ENCODE data around the gene UBE2E2.

The UBE2E2 gene

GRCh38 chr3:23468203-23468602 lies 265.1 kb downstream of the UBE2E2 start:
- H3K4me3 ChIP-seq (ENCODE audit: low read depth, low read length): no peak overlapping the region

DNA sequence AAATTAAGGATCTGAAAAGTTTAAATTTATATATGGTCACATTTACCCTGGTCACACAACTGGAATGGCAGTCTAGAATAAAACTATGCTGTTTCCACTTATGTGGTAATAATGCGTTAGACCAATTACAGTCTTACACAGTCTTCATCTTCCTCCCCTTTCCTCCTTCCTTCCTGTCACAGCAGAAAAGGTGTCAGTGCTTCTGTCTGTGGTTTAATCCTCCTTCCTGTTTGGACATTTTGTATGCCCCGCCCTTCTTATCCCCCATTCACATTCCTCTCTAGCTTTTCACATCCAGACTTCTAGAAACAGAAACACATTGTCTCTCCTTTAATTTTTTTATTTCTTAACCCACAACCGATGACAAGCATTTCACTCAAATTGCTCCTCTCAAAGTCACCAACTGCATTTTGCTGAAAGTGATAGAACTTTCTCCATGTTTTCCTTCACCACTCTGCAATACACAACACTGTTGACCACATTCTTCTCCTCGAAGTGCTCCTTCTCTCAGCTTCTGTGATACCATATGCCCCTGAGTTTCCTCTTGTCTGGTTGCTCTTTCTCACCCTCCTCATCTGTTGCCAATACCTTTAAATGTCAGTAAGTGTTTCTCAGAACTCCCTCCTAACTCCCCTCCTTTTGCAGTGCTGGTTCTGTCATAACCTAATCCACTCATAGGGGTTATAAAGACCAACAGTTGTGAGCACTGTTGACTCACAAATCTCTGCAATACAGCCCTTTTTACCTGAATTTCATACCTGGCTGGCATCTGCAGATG lies 271.6 kb downstream of the UBE2E2 start:
- H3K4me3 ChIP-seq (ENCODE audit: low read depth, low read length): no peak overlapping the region

DNA sequence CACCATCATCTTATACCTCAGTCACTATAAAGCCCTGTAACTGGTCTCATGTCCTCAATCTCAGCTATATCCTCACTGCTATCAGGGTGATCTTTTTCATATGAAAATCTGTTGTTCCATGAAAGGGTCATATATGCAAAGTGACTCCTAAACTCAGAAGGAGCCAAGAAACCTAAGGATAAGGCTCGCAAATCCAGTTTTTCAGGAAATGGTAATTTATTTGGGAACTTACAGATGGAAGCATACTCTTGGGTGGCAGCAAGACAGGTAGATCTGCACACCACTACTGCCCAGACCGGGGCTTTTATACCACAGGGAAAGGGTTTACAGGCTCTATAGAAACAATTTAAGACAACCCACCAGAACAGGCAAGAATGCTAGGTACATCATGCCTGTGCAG lies 272.3 kb downstream of the UBE2E2 start:
- no peak overlapping the region for H3K4me3 ChIP-seq (ENCODE audit: low read depth, low read length)

- H3K4me3 ChIP-seq (ENCODE audit: low read depth, low read length): no peak overlapping the region
Observed at GRCh38 chr3:23479026-23479425, 275.9 kb downstream of the UBE2E2 start.

- no peak overlapping the region for H3K4me3 ChIP-seq (ENCODE audit: low read depth, low read length)
Observed at GRCh38 chr3:23479615-23480328, 276.6 kb downstream of the UBE2E2 start.

- no peak overlapping the region for H3K4me3 ChIP-seq (ENCODE audit: low read depth, low read length)
Observed at GRCh38 chr3:23480329-23480714, 277.2 kb downstream of the UBE2E2 start.

DNA sequence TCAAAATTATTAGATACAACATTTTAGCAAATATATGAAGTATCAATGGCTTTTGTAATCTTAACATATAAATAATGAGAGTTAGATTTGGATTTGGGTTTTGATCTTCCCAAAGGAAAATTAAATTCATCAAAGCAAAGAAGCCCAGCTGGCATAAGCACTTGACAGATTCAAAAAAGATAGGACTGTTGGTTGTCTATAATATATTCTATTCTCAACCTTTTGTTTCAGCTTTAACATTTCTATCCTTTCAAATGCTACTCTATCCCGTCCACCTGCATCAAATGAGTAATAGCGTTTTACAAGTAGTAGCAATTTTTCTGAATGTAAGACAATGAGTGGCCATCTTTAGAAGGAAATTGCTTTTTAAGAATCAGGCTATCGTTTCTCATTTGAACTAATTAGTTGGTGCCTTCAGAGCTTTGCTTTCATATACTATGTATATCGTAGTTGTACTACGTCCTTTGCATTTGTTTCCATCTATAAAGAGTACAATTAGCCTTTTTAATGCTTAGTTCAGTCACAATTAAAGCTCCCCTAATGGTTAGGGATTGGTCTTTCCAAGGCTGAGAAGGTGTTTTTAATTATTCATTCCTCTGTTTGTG lies 278.0 kb downstream of the UBE2E2 start:
- no peak overlapping the region for H3K4me3 ChIP-seq (ENCODE audit: low read depth, low read length)

GRCh38 chr3:23481616-23482278 lies 278.6 kb downstream of the UBE2E2 start:
- no peak overlapping the region for H3K4me3 ChIP-seq (ENCODE audit: low read depth, low read length)

GRCh38 chr3:23484386-23484785 lies 281.3 kb downstream of the UBE2E2 start:
- no peak overlapping the region for H3K4me3 ChIP-seq (ENCODE audit: low read depth, low read length)

GRCh38 chr3:23485922-23486321 lies 282.8 kb downstream of the UBE2E2 start:
- no peak overlapping the region for H3K4me3 ChIP-seq (ENCODE audit: low read depth, low read length)

DNA sequence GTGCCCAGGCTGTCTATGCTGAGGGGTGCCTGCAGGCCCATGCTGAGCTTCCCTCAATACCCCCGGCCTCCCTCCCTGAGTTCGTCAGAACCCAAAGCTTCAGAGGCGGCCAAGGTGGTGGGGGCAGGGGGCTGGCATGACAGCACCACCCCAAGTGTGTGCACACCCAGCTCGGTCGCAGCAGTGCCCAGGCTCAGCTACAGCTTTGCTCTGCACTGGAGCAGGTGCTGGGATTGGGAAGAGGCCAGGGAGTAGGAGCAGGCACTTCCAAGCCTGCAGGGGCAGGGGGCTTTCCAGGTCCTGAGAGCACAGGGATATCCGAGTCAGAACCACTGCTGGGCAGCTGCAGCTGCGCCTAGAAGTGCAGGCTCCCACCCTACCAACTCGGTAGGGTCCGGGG lies 283.9 kb downstream of the UBE2E2 start:
- H3K4me3 ChIP-seq (ENCODE audit: low read depth, low read length): no peak overlapping the region

DNA sequence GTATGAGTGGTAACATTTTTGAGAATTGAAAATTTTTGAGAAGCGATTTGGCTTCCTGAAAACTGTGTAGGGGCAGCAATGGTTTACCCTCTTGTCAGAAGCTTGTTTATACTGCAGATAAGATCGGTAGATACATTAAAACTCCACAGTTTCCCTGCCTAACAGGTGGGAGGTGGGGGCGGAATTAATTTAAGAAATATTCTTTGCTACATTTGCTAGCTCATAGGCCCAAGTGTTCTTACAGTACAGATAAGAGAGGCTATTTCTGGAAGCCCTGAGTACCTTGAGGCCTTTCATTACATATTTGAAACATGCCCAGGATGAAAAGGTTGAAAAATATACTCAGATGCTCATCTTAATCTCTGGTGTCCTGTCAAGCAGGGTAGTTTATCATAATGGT lies 285.5 kb downstream of the UBE2E2 start:
- no peak overlapping the region for H3K4me3 ChIP-seq (ENCODE audit: low read depth, low read length)

GRCh38 chr3:23489300-23490158 lies 286.4 kb downstream of the UBE2E2 start:
- H3K4me3 ChIP-seq (ENCODE audit: low read depth, low read length): no peak overlapping the region

DNA sequence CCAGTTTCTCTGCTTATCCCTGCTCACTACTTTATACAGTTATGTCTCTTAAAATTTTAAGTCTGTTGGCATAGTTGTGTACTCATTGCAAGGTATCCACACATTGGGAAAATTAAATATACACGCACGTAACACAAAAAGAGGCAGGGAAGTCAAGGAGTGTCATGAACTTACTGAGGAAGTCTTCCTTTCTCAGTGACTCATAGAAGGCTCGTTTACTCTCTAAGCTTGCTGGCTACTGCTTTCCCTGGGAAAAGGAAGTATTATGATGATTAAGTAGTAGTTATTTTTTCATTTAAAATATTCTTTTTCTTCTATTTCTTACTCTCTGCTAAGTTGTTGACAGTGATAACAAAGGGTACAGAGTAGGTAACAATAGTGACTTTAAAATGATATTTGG lies 287.3 kb downstream of the UBE2E2 start:
- H3K4me3 ChIP-seq (ENCODE audit: low read depth, low read length): no peak overlapping the region

- no peak overlapping the region for H3K4me3 ChIP-seq (ENCODE audit: low read depth, low read length)
Observed at GRCh38 chr3:23492057-23492456, 288.9 kb downstream of the UBE2E2 start.

DNA sequence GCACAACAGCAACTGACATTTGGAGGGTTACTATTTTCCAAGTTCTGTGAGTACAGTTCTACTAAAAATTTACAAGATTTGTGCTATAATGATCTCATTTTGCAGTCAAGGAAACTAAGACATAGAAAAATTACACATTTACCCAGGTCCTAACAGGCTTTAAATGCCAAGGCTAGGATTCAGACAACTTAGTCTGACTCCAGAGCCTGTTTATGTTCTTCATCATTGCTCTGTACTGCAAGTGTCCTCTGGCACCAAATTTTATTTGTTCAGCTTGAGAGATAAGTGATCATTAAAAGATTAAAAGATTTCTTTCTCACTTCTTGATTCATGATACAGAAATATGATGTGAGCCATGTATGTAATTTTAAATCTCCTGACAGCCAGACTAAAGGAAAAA lies 290.8 kb downstream of the UBE2E2 start:
- no peak overlapping the region for H3K4me3 ChIP-seq (ENCODE audit: low read depth, low read length)

- no peak overlapping the region for H3K4me3 ChIP-seq (ENCODE audit: low read depth, low read length)
Observed at GRCh38 chr3:23494967-23495366, 291.8 kb downstream of the UBE2E2 start.

DNA sequence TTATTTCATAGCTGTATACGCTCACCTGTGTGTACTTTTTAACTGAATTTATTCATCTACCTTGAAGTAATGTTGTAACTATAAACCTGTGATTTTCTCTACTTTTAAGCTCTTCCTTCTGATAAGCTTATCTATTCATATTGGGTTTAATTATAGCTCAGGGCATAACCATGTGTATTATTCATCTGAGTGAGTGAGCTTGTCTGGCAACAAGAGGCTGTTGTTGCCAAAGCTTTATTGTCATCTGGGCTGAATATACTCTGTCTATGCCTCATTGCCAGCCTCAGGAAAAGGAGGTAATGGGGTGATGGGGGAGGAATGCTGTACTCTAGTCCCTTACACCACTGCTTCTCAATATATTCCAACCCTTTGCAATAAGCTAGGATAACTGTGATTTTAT lies 292.4 kb downstream of the UBE2E2 start:
- no peak overlapping the region for H3K4me3 ChIP-seq (ENCODE audit: low read depth, low read length)

DNA sequence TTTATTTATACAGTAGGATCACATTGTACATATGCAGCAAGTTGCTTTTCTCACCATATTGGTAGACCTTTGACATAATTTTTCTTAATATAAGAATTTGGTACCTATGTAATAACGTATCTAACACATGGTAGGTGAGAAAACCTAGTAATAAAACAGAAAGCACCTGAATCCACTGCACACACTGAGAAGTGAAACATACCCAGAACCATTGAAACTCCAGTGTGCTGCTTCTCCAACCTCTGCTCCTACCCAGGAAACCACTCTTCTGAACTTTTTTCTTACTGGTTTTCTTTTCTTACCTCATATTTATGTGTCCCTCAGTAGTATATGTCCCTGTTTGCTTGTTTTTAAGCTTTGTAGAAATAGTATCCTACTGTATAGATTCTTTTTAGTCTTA lies 293.0 kb downstream of the UBE2E2 start:
- H3K4me3 ChIP-seq (ENCODE audit: low read depth, low read length): no peak overlapping the region

DNA sequence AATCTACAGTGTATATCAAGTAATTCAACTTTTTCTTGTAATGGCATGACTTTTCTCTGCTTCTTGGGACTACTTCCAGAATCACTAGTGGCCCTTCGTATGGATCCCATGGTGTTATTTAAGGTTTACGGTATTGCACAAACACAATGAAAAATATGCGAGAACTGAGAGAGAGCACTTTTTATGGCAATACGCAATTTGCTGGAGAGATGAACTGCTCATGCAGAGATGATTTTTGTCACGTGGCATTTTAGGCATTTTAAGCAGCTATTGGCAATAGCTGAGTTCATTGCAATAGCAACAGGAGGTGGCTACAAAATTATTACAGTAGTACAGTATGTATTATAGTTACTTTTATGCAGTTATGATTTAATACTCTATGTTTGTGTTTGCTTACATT lies 294.0 kb downstream of the UBE2E2 start:
- no peak overlapping the region for H3K4me3 ChIP-seq (ENCODE audit: low read depth, low read length)
